GM12892 (cell line): ENCODE results near the gene ACTR10.

Source experiments
- POLR2A ChIP-seq: IDR thresholded peaks from 2 replicates; pipeline ENCODE4 v1.6.1; 2011; ENCODE audit warnings: low read depth, low read length, control low read depth
- POLR2AphosphoS5 ChIP-seq: IDR thresholded peaks from 2 replicates; pipeline ENCODE4 v1.6.1; 2011; ENCODE audit warnings: low read depth, low read length, control low read depth
- TAF1 ChIP-seq: IDR thresholded peaks from 2 replicates; pipeline ENCODE4 v1.6.1; 2011; ENCODE audit warnings: low read depth, mild to moderate bottlenecking, control low read depth, low read length, borderline replicate concordance

DNA sequence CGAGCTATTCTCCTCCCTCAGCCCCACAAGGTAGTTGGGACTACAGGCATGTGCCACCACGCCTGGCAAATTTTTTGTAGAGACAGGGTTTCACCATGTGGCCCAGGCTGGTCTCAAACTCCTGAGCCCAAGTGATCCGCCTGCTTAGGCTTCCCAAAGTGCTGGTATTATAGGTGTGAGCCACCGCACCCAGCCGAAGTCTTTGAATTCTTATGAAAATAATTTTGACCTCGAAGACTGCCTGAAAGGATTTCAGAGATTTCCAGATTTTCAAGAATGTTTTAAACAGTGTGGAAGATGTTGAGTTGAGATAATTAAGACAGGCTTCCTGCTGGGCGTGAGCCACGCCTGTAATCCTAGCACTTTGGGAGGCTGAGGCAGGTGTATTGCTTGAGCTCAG is 49.7 kb downstream of the ACTR10 start:
- TF ChIP-seq POLR2A (no peak), TAF1 (no peak), POLR2AphosphoS5 (no peak)
